ENCODE results near the gene DCK. TPM values are rescaled to one million over a fixed set of nuclear protein-coding genes. Genes with fewer than 3 reads are reported as not detected.
"Not testable (repeated sequence)": the region's sequence is repeated elsewhere in the genome, so short reads cannot be mapped to it uniquely, and the experiment has no call there.

The DCK gene
- total and polyA plus RNA-seq, 7 donors, result 4.3 to 12.9 (median 6.3) TPM

- no peaks in the 10 kb centered on the region for H3K36me3 ChIP-seq (ENCODE audit: insufficient read depth in 1 of 2, low read depth in 1 of 2)
- H3K27me3 ChIP-seq (ENCODE audit: insufficient read depth in 3 of 3, low read length in 2 of 3), result no peaks in the 10 kb centered on the region
- no peak overlapping the region for H3K4me3 ChIP-seq
- 81 to 87% (median 84%) methylated on average over 5 of the region's 5 CpGs for WGBS, 3 donors
- DNase-seq, result no peak
- TF ChIP-seq CTCF (IDR thresholded peaks at IDR 0.05), result no peak
- intact Hi-C loops (cut with DNase I), result no loop called here
- H3K27ac ChIP-seq, result no peak overlapping the region
- ATAC-seq, result no peak
- H3K4me1 ChIP-seq, result no peaks in the 10 kb centered on the region
- no peaks in the 10 kb centered on the region for H3K9me3 ChIP-seq
Observed at GRCh38 chr4:71049395-71049794, 55.9 kb downstream of the DCK start.

- Histone ChIP-seq H3K4me1 (no peaks in the 10 kb centered on the region), H3K9me3 (no peaks in the 10 kb centered on the region), H3K27ac (no peak overlapping the region), H3K36me3 (ENCODE audit: insufficient read depth in 1 of 2, low read depth in 1 of 2) (no peaks in the 10 kb centered on the region), H3K4me3 (no peak overlapping the region), H3K27me3 (ENCODE audit: insufficient read depth in 3 of 3, low read length in 2 of 3) (no peaks in the 10 kb centered on the region)
- TF ChIP-seq CTCF (IDR thresholded peaks at IDR 0.05), result peak; percentile 21
- DNase-seq (no peak), ATAC-seq (no peak)
- WGBS, 3 donors, result 95 to 100% (median 98%) methylated on average over 1 of the region's 1 CpG
- intact Hi-C loops (cut with DNase I), result no loop called here
Observed at GRCh38 chr4:71050809-71051208, 57.4 kb downstream of the DCK start.

- Histone ChIP-seq H3K4me1 (no peaks in the 10 kb centered on the region), H3K9me3 (no peaks in the 10 kb centered on the region), H3K27me3 (ENCODE audit: insufficient read depth in 3 of 3, low read length in 2 of 3) (no peaks in the 10 kb centered on the region), H3K4me3 (no peak overlapping the region), H3K27ac (no peak overlapping the region), H3K36me3 (ENCODE audit: insufficient read depth in 1 of 2, low read depth in 1 of 2) (no peaks in the 10 kb centered on the region)
- no peak for TF ChIP-seq CTCF (IDR thresholded peaks at IDR 0.05)
- 82 to 89% (median 86%) methylated on average over 7 of the region's 7 CpGs for WGBS, 3 donors
- ATAC-seq (no peak), DNase-seq (no peak)
- intact Hi-C loops (cut with DNase I), result no loop called here
Observed at GRCh38 chr4:71052034-71052433, 58.6 kb downstream of the DCK start.

DNA sequence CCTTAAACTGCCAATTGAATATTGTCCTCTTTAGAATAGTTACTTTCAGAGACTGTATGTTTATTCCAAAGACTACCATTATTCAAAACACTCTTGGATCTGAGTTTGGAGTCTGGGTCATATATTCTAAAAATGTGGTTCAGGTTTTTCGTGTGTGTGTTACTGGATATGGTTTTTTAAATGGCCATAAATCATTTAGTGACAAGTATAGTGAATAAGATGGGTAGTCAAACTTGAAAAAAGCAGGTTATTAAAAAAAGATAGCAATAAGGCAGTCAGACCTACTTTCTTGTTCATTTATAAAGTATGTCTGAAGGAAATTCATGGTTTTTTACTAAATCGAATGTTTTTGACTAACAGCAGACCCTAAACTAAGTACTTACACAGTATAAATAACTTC is 59.3 kb downstream of the DCK start:
- ATAC-seq (no peak), DNase-seq (no peak)
- intact Hi-C loops (cut with DNase I), result no loop called here
- Histone ChIP-seq H3K4me1 (no peaks in the 10 kb centered on the region), H3K36me3 (ENCODE audit: insufficient read depth in 1 of 2, low read depth in 1 of 2) (no peaks in the 10 kb centered on the region), H3K27me3 (ENCODE audit: insufficient read depth in 3 of 3, low read length in 2 of 3) (no peaks in the 10 kb centered on the region), H3K4me3 (no peak overlapping the region), H3K9me3 (no peaks in the 10 kb centered on the region), H3K27ac (no peak overlapping the region)
- no peak for TF ChIP-seq CTCF (IDR thresholded peaks at IDR 0.05)
- 48 to 58% (median 53%) methylated on average over 2 of the region's 2 CpGs for WGBS, 3 donors

- H3K4me1 ChIP-seq; H3K4me3 ChIP-seq; H3K27ac ChIP-seq; H3K36me3 ChIP-seq (ENCODE audit: insufficient read depth in 1 of 2, low read depth in 1 of 2); H3K9me3 ChIP-seq; H3K27me3 ChIP-seq (ENCODE audit: insufficient read depth in 3 of 3, low read length in 2 of 3); ATAC-seq; intact Hi-C loops (cut with DNase I); DNase-seq: not testable (repeated sequence)
- no CpG with 5 or more reads among the region's 1 CpG for WGBS, 3 donors
Observed at GRCh38 chr4:71053613-71054012, 60.2 kb downstream of the DCK start.

DNA sequence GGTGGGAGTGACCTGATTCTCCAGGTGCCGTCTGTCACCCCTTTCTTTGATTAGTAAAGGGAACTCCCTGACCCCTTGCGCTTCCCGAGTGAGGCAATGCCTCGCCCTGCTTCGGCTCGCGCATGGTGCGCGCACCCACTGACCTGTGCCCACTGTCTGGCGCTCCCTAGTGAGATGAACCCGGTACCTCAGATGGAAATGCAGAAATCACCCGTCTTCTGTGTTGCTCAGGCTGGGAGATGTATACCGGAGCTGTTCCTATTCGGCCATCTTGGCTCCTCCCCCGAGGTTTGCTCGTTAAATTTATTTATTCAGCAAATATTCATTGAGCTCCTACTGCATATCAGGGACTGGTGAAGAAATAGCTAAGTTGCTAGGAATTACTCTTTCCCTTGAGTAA is 66.1 kb downstream of the DCK start:
- H3K27ac ChIP-seq; H3K9me3 ChIP-seq; H3K4me1 ChIP-seq; DNase-seq; H3K36me3 ChIP-seq (ENCODE audit: insufficient read depth in 1 of 2, low read depth in 1 of 2); intact Hi-C loops (cut with DNase I); H3K4me3 ChIP-seq; H3K27me3 ChIP-seq (ENCODE audit: insufficient read depth in 3 of 3, low read length in 2 of 3); ATAC-seq: not testable (repeated sequence)
- WGBS, 3 donors, result 89 to 95% (median 94%) methylated on average over 7 to 10 of the region's 16 CpGs
